ENCODE data around the gene CXCL11. TPM values are rescaled to one million over a fixed set of nuclear protein-coding genes. Genes with fewer than 3 reads are reported as not detected.

Gene CXCL11
- total RNA-seq, 4 donors from 2014 or later, result not detected

DNA sequence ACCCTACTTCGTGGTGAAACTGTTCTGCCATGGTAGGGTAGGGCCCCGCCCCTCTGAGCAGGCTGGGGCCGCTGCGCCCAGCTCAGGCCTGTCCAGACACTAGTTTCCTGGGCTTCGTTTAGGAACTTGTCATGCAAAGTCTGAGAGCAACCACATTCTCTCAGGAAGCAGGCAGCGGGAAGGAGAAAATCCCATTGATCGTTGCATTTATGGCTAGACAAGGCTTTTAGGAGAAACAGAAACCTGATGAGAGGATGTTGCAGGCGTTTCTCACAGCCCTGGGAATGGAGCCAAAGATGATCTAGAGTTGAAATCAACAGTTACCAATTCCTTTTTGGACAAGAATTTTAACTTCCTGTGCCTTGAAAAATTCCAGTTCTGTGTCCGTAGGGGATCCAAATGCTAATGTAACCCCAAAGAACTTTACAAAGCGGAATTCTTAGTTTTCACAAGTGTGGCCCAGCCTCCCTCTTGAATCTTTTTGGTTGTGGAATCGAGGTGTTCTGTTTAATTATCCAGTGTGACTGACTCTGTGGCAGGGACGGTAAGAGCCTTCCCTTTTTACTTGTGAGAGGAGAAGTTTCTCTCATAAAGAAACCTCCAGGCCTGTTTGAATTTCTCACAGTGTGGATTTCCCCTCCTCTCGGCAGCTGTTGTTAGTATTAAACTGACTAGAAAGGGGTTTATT, 24.0 kb downstream of the CXCL11 start:
- DNase-seq (ENCODE audit: low spot score in 2 of 2), result no peak
- H3K4me3 ChIP-seq (ENCODE audit: low read depth, poor library complexity, severe bottlenecking), result no peak overlapping the region
- intact Hi-C loops (cut with DNase I; ENCODE audit: low total_unique reads), result no loop called here
- 20 to 22% methylated on average over 13 of the region's 13 CpGs for WGBS, 2 donors
- TF ChIP-seq POLR2A (IDR thresholded peaks at IDR 0.05), result no peak
- TF ChIP-seq, protein P1, sequence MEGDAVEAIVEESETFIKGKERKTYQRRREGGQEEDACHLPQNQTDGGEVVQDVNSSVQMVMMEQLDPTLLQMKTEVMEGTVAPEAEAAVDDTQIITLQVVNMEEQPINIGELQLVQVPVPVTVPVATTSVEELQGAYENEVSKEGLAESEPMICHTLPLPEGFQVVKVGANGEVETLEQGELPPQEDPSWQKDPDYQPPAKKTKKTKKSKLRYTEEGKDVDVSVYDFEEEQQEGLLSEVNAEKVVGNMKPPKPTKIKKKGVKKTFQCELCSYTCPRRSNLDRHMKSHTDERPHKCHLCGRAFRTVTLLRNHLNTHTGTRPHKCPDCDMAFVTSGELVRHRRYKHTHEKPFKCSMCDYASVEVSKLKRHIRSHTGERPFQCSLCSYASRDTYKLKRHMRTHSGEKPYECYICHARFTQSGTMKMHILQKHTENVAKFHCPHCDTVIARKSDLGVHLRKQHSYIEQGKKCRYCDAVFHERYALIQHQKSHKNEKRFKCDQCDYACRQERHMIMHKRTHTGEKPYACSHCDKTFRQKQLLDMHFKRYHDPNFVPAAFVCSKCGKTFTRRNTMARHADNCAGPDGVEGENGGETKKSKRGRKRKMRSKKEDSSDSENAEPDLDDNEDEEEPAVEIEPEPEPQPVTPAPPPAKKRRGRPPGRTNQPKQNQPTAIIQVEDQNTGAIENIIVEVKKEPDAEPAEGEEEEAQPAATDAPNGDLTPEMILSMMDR (IDR thresholded peaks at IDR 0.05), result no peak

DNA sequence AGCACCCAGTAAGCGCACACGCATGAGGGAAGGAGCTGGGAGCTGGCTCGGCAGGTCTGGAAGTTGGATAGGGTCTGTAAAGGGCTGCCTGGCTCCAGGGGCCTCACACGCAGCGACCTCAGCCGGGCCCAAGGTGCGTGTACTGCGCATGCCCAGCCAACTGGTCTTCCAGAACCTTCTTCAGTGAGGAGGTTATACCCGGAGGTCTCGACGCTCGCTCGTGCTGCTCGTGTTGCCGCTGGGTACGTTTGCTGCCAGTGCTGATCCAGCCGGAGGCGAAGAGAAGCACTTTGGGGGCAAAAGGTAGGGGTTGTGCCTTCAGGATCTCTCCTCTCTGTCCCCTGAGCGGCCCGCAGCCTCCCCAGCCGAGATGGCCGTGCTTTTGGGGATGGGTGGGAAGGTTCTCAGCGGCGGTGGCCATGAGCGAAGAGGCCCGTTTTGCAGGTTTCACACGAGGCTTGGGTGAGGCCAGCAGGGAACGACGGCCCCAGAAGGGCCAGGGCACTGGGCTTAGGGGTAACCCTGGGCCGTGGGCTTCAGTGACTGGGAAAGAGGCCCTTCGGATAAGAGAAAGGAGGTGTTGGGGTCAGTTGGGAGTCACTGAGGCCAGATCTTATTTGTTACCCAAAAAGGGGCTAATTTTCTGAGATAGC, 24.7 kb downstream of the CXCL11 start:
- WGBS, 2 donors, result 96 to 97% methylated on average over 31 of the region's 31 CpGs
- no peak for DNase-seq (ENCODE audit: low spot score in 2 of 2)
- TF ChIP-seq, protein P1 (IDR thresholded peaks at IDR 0.05), result no peak
- no peak for TF ChIP-seq POLR2A (IDR thresholded peaks at IDR 0.05)
- H3K4me3 ChIP-seq (ENCODE audit: low read depth, poor library complexity, severe bottlenecking), result no peak overlapping the region
- intact Hi-C loops (cut with DNase I; ENCODE audit: low total_unique reads), result no loop called here

DNA sequence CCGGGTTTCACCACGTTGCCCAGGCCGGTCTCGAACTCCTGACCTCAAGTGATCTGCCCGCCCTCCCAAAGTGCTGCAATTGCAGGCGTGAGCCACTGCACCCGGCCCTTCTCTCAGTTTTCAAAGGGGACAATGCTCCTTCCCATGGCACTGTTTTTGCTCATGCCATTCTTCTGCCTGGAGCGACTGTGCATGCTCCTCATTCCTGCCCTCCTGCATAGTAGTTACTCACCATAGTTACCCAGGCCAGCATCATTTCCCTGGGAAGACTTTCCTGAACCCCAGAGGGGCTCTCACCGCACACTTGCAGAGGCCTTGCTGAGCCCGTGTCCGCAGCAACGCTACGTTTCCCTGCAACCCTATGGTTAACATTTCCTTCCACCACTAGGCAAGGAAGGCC, 25.3 kb downstream of the CXCL11 start:
- TF ChIP-seq, protein P1 (IDR thresholded peaks at IDR 0.05), result no peak
- no peak for TF ChIP-seq POLR2A (IDR thresholded peaks at IDR 0.05)
- WGBS, 2 donors, result 97 to 98% methylated on average over 13 of the region's 13 CpGs
- intact Hi-C loops (cut with DNase I; ENCODE audit: low total_unique reads), result no loop called here
- no peak for DNase-seq (ENCODE audit: low spot score in 2 of 2)
- H3K4me3 ChIP-seq (ENCODE audit: low read depth, poor library complexity, severe bottlenecking), result no peak overlapping the region

DNA sequence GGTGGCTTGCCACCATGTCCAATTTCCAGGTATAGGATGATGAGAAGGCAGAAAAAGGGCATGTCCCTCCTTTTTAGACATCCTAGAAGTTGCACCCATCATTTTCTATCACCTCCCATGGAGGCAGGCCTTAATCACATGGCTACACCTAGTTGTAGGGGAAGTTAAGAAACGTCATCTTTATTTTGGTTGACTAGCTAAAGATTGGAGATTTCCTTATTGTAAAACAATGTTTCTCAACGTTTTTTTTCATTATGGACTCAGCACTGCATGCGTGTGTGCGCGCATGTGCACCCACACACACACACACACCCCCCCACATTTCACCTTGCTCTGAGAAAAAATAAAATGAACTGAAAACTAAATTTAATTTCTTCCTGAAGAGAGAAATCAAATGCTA, 26.6 kb downstream of the CXCL11 start:
- intact Hi-C loops (cut with DNase I; ENCODE audit: low total_unique reads), result no loop called here
- TF ChIP-seq, protein P1 (IDR thresholded peaks at IDR 0.05), result no peak
- no peak for TF ChIP-seq POLR2A (IDR thresholded peaks at IDR 0.05)
- WGBS, 2 donors, result 84 to 85% methylated on average over 5 of the region's 5 CpGs
- DNase-seq (ENCODE audit: low spot score in 2 of 2), result no peak
- no peak overlapping the region for H3K4me3 ChIP-seq (ENCODE audit: low read depth, poor library complexity, severe bottlenecking)

DNA sequence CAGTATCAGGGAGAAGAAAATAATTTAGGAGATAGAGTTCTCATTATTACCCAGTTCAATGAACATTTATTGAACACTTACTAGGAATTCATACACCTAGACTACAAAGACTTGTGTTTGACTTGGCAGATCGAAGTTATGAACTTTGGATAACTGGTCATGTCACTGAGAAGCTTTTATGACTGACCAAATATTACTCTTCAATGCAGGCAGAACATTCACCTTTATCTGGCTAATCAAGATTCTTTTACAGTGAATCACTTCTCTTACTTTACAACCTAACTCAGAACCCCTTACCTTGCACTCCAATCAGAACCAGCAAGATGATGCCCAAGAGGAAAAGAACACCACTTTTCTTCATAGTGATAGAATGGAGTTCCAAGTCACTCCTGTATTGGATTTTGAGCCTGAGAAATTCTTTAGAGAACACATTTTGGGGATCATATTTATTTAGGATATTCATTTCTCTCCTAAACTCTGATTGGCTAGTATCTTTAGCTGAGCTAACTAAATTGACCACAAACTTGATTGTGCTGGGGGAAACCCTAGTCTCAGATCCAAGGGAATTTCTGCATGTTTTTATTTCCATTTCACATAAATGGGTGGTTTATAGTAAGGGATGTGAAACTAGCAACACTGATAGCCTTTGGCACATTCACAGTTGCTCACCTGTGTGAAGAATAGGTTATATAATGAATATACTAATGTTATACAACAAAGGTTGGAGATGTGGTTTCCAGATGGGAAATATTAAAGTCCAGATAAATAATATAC, 28.6 kb downstream of the CXCL11 start, which contains the start of gene CXCL9:
Gene CXCL9, minus strand, starts transcription at position 421 of the 774 bp plus-strand sequence. Its CDS starts 60 bp downstream, at position 361.
- intact Hi-C loops (cut with DNase I; ENCODE audit: low total_unique reads), result no loop called here
- TF ChIP-seq POLR2A (IDR thresholded peaks at IDR 0.05), result no peak
- TF ChIP-seq, protein P1 (IDR thresholded peaks at IDR 0.05), result no peak
- H3K4me3 ChIP-seq (ENCODE audit: low read depth, poor library complexity, severe bottlenecking), result no peak within 1 kb of the TSS
- WGBS, 2 donors, result 55 to 57% methylated on average over 1 of the region's 1 CpG
- DNase-seq (ENCODE audit: low spot score in 2 of 2), result no peak
